ENCODE data around the gene CARD11.
"Not testable (repeated sequence)": the region's sequence is repeated elsewhere in the genome, so short reads cannot be mapped to it uniquely, and the experiment has no call there.

The CARD11 gene

DNA sequence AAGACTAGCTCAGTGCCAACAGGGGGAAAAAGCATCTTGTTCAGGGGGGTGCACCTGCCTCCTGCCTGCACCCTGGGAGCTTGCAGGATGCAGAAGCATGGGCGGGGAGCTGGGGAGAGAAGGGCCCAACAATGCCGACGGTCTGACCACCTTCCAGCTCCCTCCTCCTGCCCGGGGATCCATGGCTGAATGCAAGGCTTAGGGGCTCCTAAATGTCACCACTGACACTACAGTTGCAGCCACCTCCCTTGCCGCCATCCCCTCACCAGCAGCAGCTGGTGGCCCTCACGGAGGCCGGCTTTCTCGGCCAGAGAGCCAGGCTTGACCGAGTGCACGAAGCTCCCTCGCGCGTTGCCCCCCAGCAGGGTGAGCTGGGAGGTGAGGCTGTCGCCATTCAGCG, 120.8 kb downstream of the CARD11 start:
- no peak for DNase-seq

DNA sequence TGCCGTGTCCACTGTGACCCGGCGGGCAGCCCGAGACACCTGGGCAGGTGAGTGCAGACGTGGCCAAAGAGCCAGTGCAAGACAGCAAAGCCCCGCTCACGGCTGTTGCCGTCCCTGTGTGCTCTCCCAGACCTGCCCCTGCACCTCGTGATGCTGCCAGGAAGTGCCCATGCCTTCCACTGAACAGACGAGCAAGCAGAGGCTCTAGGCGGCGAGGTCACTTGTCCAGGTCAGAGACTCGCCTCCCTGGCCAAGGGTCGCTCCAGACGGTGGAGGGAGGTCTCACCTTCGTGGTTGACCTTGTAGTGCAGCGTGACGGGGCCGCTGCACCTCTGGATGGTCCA, 121.3 kb downstream of the CARD11 start:
- DNase-seq = no peak

GRCh38 chr7:2921653-2922347, 121.9 kb downstream of the CARD11 start:
- no peak for DNase-seq

DNA sequence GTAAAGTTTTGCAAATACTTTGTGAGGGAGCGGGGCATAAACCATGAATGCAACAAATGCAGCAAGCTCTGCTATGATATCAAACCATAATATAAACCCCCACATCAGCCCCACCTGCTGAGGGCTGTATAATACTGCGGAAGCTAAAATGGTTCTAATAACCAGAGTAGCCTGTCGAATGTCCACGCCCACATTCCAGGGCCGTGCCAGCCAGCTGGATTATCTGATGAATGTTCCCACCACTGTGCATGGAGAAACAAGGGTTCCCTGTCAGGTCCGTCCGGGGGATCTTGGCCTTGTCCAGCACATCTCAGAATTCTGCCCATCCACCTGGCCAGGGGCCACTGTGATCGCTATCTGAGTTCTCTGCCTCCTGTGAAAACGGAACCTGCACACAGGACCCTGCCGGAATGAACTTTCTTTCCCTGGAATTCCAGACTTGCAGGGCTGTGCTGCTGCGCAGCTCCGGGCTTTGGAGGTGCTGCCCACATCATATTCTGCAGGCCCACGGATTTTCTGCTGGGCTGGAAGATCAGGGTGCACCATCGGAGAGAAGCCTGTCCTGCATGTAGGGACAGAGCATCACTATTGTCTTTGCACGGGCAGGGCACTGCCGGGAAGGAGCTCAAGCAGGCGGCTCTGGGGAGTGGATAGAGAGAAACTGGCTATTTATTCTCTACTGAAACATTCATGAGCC, 122.6 kb downstream of the CARD11 start:
- DNase-seq = no peak

- DNase-seq = not testable (repeated sequence)
Observed at GRCh38 chr7:2920480-2920879, 123.2 kb downstream of the CARD11 start.

DNA sequence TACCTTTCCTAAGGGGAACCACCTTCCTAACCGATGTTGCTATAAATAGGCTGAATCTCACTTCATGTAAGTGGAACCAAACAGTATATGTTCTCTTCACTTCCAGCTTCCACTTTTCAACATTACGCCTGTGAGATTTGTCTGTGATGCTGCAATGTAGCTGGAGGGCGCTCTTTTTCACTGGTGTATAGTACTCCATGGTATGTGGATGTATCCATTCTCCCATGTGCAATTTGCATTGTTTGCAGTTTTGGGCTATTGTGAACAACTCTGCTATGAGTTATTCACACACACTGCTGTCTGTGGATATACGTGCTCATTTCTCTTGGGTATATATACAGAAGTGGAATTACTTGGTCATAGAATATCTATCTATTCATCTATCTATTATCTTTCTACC, 123.6 kb downstream of the CARD11 start:
- DNase-seq = no peak

DNA sequence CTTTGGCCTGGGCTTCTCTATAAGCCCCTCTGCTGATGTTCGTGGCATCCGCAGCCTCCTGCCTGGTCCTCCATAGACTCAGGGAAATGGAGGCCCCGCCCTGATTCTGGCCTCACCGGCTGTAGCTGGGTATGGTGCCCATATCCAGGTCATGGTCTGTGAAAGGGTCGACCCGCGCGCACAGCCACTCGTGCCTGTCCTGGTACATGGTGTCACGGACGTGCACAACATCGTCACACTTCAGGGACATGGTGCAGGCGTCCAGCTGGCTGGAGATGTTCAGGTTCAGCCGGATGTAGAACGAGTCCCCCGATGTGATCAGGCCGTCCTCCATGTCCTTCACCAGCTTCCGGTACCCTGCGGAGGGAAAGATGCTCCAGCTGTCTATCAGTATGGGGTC, 124.4 kb downstream of the CARD11 start:
- DNase-seq = no peak

GRCh38 chr7:2918406-2918805, 125.3 kb downstream of the CARD11 start:
- no peak for DNase-seq

DNA sequence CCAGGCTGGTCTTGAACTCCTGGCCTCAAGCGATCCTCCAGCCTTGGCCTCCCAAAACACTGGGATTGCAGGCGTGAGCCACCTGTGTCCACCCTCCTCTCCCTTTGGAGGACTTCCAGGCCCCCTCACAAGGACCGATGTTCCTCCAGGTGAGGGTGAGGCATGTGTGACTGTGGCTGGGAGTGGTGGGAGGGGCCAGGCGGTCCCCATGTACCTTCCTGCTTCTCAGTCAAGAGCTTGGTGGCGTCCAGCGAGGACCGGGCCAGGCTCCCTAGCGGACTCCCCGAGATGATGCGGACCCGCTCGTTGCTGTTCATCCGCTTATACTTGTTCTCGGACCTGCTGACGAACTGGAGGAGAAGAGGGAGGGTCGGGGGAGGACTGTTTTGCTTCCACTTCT, 128.6 kb downstream of the CARD11 start:
- DNase-seq = no peak

DNA sequence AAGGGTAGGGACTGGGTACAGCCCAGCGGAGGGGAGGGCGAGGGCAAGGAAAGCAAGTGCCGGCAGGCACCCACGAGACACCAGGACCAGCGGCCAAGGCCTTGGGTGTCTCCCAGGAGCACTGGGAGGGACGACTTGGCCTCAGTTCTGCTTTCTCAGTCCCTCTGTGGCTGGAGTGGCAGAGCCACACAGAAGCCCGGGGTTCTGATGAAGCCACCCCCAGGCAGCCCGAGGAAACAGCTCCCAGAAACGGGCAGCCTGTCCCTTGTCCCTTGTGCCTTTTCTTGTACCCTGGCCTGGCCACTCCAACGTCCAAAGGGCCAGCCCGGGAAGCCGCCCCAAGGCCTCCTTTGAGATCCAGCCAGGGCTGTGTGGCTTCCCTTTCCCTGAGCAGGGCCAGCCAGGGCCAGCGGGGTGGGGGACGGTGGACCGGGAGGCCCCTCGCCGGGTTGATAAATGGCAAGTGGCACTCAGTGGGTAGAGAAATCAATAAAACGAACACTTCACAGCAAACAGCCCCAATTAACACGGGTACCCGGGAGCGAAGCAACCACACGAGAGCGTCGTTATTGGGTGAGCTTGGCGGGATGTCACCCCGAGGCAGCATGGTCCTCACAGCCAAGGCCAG, 129.8 kb downstream of the CARD11 start:
- no peak for DNase-seq

DNA sequence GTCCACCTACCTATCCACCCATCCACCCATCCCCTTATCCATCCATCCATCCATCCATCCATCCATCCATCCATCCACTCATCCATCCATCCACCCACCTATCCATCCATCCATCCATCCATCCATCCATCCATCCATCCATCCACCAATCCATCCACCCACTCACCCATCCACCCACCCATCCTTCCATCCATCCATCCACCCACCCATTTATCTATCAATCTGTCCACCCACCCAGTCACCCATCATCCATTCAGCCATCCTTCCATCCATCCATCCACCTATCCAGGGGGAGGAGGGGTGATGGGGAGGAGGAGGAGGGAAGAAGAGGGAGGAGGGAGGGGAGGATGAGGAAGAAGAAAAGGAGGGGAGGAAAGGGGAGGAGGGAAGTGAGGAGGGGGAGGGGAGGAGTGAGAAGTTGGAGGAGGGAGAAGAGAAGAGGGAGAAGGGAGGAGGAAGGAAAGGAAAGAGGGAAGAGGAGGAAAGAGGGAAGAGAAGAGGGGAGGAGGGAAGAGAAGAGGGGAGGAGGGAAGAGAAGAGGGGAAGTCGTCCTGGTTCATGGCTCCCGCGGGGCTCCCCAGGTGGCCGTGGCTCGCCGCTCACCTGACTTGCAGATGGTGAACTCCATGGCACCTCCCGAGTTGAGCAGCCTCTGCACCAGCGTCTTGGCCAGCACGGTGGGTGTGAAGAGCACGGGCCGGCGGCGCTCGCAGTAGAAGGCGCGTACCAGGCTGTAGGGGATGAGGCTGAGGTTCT, 130.8 kb downstream of the CARD11 start:
- DNase-seq = no peak

DNA sequence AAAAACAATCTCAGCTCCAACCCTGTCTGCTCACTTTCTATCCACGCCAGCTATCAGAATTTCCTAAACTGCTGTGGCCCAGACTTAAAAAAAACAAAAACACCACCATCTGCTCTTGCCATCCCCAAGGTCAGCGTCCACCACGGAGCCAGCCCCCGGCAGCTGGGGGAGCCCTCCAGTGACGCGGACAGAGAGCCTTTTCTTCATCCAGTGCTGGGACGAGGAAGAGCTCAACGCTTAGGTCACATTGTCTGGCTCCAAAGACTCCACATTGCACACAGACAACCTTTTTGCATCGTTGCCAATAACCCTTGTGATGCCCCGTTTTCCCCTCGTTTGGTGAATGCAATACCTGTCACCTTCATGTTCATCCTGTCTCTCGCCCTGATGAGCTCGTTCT, 132.2 kb downstream of the CARD11 start:
- no peak for DNase-seq

DNA sequence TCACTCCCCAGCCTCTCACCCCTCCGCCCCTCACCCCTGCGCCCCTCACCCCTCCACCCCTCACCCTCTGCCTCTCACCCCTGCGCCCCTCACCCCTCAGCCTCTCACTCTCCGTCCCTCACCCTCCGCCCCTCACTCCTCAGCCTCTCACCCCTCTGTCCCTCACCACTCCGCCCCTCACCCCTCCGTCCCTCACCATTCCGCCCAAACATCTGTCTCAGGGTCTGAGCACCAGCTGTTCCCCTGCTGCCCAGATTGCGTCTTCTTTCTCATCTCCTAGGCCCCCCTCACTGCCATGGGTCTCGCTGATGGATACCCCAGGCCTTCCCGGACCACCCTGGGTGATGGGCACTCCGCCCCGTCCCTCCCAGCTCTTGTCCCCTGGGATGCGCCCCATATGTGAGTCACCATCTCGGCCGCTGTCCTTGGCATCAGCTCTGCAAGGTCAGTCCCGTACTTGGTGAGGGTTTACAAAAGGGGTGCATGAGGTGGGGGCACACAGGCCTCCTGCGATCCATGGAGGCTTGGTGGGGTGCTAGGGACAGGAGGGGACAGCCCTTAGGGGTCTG, 134.1 kb downstream of the CARD11 start:
- no peak for DNase-seq

DNA sequence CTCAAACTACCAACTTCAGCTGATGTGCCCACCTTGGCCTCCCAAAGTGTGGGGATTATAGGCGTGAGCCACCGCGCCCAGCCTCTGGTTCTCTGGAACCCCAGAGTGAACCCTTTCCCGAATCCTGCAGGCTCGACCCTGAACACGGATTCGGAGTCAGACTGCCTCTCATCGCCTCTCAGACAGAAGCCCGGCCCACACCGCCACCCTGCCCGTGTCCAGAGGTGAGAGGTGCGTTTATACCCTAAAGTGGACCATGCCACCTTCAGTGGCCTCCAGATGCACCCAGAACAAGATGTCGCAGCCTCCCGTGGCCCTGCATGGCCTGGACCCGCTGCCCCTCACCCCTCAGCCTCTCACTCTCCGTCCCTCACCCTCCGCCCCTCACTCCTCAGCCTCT, 134.6 kb downstream of the CARD11 start:
- no peak for DNase-seq

GRCh38 chr7:2908103-2908683, 135.5 kb downstream of the CARD11 start:
- no peak for DNase-seq

- no peak for DNase-seq
Observed at GRCh38 chr7:2906197-2906931, 137.3 kb downstream of the CARD11 start.

GRCh38 chr7:2905500-2905899, 138.2 kb downstream of the CARD11 start:
- DNase-seq = no peak

- DNase-seq = no peak
Observed at GRCh38 chr7:2905027-2905426, 138.6 kb downstream of the CARD11 start.

DNA sequence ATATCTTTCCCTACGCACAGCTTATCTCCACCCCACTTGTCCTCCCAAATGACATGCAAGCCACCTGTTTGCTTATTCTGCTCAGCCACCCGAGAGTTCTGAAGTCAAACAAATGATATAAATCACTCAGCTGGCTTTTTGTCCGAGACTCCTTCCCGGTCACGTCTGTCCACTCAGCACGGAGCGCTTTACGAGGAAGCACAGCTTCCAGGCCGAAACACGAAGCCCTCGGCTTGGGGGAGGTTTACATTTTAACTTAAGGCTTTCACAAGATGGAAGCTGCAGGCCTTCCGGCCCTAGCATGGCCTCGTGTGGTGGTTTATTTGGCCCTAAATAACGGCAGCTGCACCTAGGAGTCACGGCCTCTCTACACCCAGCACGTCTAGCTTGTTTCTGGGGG, 139.5 kb downstream of the CARD11 start:
- no peak for DNase-seq

DNA sequence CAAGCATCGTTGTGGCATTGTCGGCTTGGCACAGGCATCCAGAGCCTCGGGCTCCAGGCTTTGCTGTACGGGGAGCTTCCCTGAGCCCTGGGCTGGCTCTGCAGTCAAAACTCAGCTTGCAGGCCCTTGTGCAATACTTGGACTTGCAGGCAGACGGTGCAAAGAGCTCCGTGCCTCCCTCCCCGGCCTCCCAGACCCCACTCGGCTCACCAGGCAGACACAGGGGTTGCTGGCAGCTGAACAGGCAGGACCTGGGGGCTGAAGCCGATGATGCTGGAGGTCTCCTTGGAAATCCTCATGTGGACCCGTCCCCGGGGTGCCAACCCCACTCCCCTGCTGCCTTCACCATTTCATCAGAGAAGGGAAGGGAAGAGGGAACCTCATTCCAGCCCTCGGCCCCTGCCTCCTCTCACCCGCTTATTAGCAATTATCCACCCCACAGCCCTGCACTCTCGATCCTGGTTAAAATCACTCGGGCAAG, 139.9 kb downstream of the CARD11 start:
- DNase-seq = no peak

DNA sequence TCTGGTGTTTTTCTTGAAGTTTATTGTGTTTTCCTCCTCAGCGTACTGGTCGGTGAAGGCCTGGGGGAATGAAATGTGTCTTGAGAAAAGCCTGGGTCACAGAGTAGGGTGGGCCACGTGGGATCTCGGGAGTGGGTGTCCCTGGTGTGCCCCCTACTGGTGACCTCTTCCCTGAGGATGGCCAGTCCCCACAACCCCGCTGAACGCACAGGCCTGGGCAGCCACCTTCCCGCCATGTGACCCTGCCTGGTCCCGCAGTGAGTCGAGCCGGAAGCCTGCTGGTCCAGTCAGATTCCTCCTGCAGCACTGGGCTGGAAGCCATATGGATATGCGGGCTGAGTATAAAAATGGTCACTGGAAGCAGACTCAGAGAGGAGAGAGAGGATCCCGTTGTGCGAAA, 146.6 kb downstream of the CARD11 start:
- no peak for DNase-seq

DNA sequence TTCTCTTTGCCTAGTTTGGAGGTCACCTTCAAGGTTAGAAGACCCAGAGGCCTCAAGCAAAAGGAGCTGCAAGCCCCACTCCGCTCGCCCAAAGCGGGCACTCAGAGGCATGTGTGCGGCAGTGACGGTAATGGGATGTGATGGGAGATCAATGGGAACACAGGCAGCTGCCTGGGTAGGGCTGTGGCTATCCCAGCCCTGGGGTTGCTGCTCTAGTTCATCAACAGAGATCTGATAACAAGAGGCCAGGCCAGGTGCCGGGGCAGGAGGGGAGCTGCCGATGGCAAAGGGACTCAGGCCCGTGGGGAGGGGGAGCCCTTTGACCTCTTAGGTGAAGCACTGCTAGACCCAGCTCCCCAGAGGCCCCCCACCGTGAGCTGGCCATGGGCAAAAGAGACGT, 147.5 kb downstream of the CARD11 start:
- DNase-seq = no peak

Measured in NK-92 treated with Interleukin-12 subunit alpha and Interleukin-12 subunit beta, amount 100 ng/mL, for 24 hours (cell line).